Suppressor macrophage treated with lipopolysaccharide for 4 hours (primary cell): ENCODE data around the gene UBE2Q1.
"Not testable (repeated sequence)": the region's sequence is repeated elsewhere in the genome, so short reads cannot be mapped to it uniquely, and the experiment has no call there.

Experiments
- DNase-seq: peaks from one replicate; pipeline ENCODE4 v3.0.0-alpha.2; 2020

Gene UBE2Q1

DNA sequence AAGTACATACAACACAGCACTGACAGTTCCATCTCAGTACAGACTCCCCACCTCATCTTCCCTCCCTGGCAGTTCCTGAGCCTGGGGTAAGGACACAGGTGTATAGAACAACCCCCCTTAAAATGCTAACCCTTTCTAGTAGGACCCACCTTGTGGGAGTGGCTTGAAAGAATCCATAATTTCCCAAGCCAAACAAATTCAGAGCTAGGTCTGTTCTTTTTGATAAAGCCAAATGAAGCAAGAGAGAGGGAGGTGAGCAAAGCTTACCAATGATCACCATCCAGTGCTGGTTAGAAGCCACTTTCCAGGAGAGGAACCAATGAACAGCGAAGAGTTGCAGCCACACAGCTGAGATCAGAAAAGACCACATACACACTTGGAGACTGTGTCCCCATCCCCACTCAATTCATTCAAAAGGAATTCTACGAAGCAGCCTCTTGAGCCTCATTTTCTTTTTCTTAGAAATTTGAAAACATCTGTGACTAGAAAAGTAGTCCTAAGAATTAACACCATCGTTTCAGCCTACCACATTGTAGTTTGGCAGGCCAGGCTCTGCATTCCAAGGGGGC lies 9.2 kb downstream of the UBE2Q1 start:
- no peak for DNase-seq

DNA sequence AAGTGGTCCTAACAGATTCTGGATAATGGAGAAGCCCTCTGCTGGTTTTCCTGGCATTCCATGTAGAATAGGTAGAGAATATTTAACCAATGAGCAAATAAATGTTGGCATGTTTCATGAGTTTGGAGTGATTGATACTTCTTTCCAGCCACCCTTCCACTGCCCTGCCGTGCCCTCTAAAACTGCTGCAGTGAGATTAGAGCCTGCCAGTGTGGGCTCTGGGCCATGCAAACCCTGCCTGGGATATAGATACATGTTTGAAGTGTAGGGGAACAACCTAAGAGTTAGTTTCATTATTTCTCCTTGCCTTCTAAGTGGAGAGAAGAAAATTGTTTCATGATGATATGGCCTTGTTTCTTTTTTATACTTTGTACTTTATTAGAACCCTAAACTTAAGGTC lies 10.4 kb downstream of the UBE2Q1 start:
- DNase-seq = no peak

DNA sequence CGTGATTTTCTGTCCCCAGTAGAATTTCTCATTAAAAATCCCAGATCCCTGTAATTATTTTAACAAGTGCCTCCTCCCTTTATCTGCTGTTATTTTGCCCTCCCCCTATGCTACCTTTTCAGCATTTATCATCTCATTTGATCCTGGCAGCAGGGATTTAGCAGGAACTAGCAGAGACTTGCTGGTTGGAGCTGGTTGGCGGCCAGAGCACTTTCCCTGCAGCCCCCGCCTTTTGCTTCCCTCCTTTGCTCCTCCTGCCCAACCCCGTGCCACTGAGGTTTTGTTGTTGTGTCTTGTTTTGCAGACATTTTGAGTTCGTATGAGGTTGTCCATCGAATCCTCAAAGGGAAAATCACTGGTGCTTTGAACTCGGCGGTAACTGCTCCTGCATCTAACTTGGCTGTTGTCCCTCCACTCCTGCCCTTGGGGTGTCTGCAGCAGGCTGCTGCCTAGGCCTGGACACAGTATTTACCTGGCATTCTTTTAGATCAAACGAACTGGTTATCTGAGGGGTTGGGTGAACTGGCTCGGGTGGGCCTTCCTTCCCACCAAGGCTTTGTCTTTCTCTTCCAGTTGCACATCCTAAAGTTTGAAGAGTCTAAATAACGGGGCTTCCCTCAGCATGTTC lies 11.2 kb downstream of the UBE2Q1 start:
- no peak for DNase-seq

DNA sequence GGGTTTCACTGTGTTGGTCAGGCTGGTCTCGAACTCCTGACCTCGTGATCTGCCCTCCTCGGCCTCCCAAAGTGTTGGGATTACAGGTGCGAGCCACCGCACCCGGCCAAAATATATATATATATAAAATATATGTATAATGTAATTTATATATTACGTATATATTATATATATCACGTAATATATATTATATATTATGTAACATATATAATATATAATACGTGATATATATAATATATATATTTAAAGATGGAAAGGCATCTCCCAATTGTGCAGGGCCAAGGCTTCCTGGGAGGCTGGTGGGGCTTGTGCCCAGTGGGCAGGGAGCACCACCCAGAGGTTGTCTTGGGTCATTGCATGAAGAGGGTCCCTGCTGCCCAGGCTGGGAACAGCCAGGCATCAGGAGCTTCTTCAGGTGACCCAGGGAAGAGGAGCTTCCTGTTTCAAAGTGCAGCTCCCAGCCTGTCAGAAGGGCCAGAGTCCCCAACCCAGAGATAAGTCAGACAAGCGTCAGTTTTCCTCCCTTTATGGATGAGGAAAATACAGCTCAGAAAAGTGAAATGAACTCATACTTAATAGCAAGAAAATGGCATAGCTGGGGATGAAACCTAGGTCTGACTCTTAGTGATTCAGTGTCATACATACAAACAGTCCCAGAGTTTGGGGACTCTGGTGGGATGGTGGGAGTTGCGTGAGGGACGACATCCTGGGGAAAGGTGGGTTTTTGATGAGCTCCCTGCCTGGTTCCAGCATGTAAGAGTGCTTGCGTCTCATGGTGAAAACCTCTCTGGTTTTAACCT lies 12.0 kb downstream of the UBE2Q1 start:
- peak; percentile 81 for DNase-seq

DNA sequence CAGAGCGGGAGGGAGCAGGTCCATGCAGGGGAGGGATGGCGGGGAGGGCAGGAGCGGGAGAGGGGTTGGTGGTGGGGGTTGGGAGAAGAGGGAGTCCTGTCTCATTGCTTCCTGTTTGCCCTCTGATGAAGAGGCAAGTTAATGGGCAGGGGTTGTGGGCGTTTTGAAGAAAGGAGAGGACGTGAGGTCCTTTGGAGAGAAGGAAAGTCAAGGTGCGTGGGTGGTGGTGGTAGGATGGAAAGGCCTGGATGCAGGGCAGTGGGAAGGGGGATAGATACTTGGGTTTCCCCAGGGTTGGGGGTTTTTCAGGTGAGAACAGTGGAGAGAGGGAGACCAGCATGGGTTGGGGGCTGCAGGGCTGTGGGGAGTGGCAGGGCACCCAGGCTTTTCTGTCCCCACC lies 17.2 kb downstream of the UBE2Q1 start:
- DNase-seq = no peak

DNA sequence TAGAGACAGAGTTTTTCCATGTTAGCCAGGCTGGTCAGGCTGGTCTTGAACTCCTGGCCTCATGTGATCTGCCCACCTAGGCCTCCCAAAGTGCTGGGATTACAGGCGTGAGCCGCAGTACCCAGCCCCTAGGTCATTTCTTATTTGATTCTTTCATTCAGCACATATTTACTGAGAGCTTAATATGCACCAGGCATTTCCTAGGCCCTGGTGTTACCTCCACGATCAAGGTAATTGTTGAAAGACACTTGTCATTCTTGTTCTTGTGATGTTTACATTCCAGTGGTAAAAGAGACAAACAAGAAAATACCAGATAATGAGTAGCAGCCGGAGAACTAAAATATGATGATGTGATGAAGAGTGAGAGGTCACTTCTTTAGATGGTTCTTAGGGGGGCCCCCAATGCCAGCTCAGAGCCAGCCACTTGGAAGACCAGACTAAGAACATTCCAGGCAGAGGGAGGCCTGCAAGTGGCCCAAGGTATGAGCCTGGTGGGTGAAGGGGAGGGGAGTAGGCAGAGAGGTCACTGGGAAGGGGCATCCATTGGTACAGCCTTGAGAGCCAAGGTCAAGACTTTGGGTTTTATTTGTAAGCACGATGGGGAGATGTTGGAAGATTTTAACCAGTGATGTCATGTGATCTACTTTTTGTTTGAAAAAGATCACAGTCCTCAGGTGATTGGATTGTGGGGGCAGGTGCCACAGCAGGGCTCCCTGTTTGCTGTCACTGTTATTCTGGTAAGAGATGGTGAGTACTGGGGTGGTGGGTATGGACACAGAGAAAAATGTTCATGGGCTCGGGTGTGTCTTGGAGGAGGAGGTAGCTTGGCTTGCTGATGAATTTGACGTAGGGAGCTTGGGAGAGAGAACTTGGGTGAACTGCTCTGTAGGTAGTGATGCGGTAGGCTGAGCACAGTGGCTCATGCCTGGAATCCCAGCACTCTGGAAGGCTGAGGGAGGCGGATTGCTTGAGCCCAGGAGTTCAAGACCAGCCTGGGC lies 18.7 kb downstream of the UBE2Q1 start:
- no peak for DNase-seq

DNA sequence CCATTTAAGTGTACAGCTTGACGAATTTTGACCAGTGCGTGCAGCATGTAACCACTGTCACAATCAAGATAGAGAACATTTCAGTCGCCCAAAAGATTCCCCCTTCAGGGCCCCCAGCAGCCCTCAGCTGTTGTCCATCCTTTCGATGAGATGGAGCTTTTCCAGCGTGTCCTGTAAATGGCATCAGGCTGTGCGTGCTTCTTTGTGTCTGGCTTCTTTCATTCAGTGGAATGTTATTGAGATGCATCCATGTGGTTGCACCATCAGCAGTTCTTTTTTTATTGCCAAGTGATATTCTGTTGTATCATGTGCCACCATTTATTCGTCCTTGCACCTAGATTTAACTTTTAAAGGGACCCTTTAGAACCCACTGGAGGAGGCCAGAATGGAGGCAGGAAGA lies 21.9 kb downstream of the UBE2Q1 start:
- DNase-seq = no peak

DNA sequence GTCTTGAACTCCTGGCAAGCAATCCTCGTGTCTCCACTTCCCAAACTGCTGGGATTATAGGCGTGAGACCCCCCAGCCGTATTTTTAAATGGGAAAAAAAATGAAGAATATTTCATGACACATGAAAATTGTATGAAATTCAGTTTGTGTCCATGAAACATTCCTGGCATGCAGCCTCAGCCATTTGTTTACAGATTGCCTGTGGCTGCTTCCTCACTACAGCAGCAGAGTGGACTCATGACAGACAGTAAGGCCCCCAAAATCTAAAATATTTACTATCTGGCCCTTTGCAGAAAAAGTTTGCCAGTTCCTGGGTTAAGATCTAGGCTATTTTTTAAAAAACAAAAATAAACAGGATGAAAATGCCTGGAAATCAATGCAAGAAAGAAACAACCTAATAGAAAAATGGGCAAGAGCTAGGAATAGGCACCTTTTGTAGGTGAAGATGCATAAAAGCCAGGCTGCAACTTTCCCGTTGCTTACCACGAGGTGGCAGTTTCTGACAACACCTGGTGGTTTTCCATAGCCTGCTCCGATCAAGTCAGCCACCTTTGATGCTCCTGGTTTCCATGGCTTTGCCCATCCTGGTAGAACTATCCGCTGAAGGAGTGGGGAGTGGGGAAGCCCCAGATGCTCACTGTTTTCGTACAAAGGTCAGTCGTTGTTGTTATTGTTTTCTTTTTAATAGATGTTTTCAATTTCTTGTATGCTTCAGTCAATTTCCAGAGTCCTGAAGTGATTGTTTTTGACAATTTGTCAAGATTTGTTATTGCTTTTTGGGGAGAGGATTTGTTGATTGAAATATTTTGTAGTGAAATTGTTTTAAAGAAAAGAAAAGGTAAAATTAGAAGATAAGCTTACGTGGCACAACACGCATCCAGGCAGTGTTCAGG lies 24.3 kb downstream of the UBE2Q1 start:
- no peak for DNase-seq

DNA sequence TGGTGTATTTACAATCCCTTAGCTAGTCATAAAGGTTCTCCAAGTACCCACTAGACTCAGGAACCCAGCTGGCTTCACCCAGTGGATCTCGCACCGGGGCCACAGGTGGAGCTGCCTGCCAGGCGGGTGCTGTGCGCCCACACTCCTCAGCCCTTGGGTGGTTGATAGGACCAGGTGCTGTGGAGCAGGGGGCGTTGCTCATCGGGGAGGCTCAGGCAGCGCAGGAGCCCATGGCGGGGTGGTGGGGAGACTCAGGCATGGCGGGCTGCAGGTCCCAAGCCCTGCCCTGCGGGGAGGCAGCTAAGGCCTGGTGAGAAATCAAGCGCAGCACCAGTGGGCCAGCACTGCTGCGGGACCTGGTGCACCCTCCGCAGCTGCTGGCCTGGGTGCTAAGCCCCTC lies 26.5 kb downstream of the UBE2Q1 start:
- not testable (repeated sequence) for DNase-seq

DNA sequence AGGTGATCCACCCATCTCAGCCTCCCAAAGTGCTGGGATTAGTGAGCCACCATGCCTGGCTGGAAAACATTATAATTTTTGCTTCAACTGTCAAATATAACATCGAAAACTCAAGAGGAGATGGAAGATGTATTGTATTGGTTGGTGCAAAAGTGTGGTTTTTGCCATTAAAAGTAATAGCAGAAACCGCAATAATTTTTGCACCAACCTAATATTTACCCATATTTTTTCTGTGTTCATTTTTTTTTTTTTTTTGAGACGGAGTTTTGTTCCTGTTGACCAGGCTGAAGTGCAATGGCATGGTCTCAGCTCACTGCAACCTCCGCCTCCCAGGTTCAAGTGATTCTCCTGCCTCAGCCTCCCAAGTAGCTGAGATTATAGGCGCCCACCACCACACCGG lies 29.2 kb downstream of the UBE2Q1 start:
- DNase-seq = no peak

DNA sequence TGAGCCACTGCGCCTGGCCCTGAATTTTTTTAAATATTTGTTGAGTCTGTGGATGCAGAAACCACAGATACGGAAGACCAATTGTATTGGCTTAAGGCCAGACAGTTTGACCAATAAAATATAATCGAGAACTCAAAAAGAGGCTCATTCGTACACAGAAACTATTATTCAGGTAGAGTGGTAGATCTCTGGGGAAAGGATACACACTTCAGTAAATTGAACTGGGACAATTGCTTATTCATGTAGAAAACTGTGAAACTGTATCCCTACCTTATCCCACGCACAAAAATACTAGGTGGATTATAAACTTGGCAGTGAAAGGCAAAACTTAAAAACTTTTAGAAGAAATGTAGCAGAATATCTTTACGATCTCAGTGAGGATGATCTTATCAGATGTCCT lies 31.3 kb downstream of the UBE2Q1 start:
- DNase-seq = no peak

DNA sequence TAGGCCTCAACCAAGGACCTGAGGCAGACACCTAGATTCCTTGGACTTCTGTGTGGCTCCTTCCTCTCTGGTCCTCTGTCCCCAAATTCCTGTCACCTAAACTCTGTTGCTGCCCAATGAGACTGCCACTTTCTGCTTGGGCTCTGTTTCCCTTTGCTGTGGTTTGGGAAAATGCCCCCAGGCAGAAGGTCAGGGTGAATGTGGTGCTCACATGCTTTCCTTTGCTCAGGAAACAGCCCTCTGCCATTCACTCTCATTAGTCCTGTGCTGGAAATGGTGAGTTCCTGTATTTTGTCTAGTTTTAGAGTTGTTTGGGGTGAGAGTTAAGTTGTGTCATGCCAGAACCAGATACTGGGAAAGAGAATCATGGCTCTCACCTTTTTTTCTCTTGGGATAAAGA lies 33.6 kb downstream of the UBE2Q1 start:
- DNase-seq = no peak

DNA sequence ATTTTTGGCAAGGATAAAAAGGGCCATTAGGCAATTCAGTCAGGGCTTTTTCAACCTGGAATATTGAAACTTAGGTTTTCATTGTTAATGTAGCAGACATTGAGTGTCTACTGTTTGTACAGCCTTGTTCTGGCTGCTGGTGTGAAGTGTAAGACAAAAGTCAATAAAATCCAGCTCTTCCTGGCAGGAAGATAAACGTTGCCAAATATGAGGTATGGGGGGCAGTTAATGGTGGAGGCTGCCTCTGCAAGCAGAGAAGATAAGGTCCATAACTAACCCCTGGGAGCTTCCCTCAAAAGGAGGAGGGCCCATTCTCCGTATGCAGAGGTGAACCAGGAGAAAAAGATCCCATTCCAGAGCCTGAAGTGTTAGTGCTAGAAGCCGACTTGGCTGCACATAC lies 36.8 kb downstream of the UBE2Q1 start:
- DNase-seq = no peak

DNA sequence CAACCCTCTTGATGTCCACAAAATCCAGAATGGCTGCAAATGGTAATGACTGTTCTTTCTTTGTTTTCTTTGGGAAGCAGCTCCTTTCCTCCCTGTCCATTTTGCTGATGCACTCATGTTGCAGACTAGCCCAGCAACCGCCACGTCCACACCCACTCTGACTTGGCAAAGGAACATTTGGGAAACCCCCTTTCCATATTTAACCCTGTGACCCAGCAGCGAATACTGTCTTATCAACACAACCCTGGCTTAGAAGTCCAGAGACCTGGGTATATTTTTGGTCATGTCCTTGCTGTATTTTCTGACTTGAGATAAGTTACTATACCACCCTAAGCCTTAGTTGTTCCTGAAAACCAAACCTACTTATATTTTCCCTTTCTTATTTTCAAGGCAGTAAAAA lies 38.1 kb downstream of the UBE2Q1 start:
- DNase-seq = peak; percentile 69

DNA sequence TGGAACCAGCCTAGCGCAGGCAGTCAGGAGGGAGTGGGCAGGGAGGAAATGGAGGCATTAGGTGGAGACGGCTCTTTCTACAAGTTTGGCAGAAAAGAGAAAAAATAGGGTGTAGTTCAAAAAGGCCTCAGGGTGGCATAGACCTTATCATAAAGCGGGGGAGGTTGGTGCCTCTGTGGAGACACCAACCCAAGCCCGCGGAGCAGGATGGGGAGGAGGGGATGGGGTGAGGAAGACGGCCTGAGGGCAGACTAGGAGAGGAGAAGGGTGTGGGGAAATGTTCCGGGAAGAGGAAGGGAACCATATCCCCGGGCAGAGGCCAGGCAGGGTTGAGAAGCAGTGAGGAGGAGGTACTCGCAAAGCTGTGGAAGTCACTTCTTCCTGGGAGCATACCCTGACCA lies 38.9 kb downstream of the UBE2Q1 start:
- no peak for DNase-seq

DNA sequence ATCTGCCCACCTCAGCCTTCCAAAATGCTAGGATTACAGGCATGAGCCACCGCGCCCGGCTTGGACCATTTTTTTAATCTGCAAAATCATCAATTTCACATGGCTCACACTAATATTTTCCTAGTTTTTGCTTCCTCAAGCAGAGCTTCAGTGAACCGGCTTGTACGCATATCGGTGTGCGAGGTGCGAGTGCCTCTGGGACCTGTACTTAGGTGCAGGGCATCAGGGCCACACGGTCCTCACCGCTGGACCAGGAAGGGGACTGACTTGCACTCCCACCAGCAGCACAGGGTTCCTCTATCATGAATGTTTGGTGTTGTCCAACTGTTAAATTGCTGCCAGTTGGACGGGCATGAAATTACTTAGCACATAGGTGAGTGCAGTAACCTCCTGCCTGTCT lies 40.8 kb downstream of the UBE2Q1 start:
- no peak for DNase-seq

DNA sequence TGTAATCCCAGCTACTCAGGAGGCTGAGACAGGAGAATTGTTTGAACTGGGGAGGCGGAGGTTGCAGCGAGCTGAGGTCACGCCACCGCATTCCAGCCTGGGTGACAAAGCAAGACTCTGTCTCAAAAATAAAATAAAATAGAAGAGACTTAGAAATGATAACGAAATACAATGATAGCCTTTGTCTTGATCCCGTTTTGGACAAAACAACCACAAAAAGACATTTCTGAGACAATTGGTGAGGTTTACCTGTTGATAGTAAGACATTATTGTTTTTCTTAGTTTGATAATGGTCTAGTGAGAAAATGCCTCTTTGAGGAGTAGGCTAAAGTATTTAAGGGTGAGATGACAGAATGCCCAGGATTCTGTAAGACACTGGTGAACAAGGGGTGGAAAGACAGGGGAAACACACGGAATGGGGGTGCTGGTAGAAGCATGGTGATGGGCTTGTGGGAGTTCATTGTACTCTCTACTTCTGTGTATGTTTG lies 44.4 kb downstream of the UBE2Q1 start:
- no peak for DNase-seq

DNA sequence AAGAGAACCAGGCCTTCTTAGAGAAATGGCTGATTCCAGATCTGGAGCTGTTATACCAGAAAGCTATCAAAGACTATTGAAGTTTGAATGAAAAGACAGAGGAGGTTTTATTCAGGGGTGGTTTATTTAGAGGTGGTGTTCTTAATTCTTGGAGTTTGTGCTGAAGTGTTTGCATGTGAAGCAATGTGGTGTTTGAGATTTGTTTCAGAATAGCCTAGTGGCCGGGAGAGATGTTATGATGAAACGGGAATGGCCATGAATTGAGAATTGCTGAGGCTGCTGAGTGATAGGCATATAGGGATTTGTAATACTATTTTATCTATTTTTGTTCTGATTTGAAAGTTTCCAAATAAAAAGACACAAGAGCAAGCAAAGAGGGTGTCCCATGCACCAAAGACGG lies 45.7 kb downstream of the UBE2Q1 start:
- DNase-seq = no peak

DNA sequence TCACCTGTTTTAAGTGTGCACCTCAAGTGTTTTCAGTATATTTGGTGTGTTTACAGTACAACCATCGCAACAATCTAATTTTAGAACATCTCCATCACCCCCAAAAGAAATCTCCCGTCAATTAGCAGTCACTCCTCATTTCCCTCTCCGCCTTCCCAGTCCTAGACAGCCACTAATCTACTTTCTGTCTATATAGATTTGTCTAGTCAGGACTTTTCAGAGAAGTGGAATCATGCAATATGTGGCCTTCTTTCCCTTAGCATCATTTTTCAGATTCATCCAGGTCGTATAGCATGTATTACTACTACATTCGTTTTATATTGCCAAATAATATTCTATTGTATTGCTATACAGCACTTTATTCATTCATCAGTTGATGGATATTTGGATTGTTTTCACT lies 54.6 kb downstream of the UBE2Q1 start:
- DNase-seq = no peak

DNA sequence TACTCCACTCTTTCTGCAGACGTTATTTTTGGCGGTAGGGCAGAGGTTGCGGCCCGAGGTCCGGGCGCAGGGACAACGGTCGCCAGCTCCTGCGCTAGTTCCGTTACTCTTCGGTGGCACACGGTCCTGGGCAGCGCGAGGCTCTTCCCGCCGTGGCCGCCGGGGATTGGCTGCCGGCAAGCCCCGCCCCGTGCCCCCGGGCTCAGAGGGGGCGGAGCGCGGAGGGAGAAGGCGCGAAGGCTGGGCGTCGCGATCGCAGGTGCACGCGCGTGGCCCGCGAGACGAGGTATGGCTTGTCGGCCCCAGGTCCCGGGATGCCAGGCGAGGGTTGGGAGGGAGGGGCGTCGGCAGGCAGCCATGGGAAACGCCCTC lies 55.7 kb downstream of the UBE2Q1 start:
- DNase-seq = no peak

DNA sequence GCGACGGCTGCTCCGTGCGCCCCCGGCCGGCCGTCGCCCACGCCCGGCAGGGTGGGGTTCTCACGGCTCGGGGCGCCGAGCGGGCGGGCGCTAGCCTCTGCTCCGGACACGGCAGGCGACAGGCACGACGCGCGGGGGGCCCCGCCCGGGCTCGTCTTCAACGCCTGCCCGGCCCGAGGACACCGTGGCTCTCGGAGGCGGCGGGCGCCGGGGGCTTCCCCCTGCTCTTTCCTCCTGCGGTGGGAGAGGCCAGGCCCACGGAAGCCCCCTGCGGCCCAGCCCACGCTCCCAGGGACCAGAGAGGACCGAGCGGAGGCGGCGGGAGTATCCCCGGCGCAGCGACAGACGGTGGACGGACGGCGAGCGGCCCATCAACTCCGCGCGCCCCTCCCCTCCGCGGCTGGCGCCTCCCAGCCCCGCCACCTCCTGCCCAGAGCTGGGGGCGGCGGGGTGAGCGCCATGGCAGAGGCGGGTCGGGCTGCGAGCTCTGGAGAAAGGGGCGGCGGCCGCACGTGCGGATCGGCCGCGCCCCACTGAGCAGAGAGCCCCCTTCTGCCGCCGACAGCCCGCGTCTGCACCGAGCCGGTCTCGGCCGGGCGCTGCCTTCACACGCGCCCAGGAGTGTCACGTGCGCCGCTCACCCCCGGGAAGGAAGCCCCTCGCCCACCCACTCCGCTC lies 56.3 kb downstream of the UBE2Q1 start, which contains the start of the genes SHE and TDRD10:
TSS of gene SHE (minus strand) at position 347 of the 678 bp plus-strand sequence. CDS start 386 bp downstream, outside the sequence.
TSS of gene TDRD10 (plus strand) at position 154 of the 678 bp plus-strand sequence. CDS start 4,685 bp downstream, outside the sequence.
- no peak for DNase-seq
